ENCODE measurements around the gene CACNA1G. TPM values are rescaled to one million over a fixed set of nuclear protein-coding genes. Genes with fewer than 3 reads are reported as not detected.

CACNA1G gene
- total and polyA plus RNA-seq, 4 donors: under 0.01 to 0.14 (median 0.01) TPM; not detected in 1

DNA sequence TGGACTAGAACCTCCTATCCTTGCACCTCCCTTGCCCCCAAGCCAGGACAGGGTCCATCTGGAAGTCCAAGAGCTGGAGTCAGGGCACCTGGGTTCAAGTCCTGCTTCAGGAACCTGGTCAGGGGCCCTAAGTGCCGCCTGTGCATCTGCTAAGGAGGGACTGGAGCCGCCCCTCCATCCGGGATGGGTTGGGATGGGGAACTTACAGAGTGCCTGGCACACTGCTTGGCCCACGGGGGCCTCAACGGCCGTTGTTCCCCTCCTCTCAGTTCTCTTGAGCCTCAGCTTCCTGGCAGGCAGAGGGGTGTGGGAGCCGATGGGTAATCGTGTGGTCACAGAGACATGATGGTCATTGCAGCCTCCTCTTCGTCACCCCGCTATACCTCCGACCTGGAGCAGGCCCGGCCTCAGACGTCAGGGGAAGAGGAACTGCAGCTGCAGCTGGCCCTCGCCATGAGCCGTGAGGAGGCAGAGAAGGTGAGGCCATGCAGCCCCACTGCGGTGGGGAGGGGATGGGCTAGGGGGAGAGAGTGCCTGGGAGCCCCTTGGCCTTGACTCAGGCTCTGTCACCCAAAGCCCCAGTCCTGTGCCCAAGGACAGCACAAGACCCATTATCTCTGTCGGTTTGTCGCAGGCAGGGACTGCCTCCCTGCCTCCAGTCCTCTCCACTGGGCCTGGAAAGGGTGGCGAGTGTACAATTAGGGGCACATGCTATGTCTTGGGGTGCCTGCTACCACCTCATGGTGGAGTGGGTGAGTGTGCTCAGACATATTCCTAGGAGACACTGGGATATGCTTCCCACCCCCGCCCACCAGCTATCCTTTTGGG is 22.6 kb upstream of the CACNA1G start:
- WGBS: 92% methylated on average over 20 of the region's 20 CpGs
- Histone ChIP-seq H3K27ac (ENCODE audit: low read depth in 1 of 2, low read length in 2 of 2) (no peak overlapping the region), H3K4me1 (ENCODE audit: control insufficient read depth in 4 of 4, insufficient read depth in 4 of 4, low read length in 3 of 4) (peaks cover 4 to 25% (median 18%) of the 10 kb centered on the region in 4 donors)

DNA sequence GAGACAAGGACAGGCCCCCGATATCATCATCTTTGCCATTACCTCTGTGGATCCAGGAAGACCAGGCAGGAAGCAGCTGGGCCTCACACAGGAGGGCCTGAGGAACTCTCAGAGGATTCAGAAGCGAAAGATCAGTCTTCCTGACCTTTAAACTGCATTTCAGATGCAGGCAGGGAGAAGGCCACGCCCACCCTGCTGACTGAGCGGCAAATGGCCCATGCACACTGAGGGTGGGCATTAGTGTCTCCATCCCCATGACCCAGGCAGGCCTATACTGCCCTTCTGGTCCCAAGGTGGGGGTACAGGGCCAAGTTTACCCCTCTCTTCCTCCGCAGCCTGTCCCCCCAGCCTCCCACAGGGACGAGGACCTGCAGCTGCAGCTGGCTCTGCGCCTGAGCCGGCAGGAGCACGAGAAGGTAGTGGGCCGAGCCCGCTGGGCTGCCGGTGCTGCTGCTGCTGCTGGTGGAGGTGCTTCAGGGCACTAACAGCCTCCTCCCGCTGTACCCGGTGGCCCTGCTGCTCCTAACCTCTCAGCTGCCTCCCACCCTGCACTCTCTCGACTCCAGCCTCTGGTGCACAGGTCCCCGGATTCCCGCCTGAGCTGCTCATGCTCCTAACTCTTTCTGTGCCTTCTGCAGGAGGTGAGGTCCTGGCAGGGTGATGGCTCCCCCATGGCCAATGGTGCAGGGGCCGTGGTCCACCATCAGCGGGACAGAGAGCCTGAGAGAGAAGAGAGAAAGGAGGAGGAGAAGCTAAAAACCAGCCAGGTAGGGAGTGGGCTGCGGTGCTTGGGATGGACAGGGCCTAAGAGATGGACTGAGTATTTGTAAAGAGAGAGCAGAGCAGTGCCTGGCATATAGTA is 21.7 kb upstream of the CACNA1G start:
- 83% methylated on average over 20 of the region's 20 CpGs for WGBS
- no peak for TF ChIP-seq FOXA2 (IDR thresholded peaks at IDR 0.05)
- TF ChIP-seq, protein P1, sequence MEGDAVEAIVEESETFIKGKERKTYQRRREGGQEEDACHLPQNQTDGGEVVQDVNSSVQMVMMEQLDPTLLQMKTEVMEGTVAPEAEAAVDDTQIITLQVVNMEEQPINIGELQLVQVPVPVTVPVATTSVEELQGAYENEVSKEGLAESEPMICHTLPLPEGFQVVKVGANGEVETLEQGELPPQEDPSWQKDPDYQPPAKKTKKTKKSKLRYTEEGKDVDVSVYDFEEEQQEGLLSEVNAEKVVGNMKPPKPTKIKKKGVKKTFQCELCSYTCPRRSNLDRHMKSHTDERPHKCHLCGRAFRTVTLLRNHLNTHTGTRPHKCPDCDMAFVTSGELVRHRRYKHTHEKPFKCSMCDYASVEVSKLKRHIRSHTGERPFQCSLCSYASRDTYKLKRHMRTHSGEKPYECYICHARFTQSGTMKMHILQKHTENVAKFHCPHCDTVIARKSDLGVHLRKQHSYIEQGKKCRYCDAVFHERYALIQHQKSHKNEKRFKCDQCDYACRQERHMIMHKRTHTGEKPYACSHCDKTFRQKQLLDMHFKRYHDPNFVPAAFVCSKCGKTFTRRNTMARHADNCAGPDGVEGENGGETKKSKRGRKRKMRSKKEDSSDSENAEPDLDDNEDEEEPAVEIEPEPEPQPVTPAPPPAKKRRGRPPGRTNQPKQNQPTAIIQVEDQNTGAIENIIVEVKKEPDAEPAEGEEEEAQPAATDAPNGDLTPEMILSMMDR (IDR thresholded peaks at IDR 0.05; ENCODE audit: low read depth, low read length, missing input control): no peak
- no peak for TF ChIP-seq YY1 (IDR thresholded peaks at IDR 0.05)
- TF ChIP-seq GABPA (IDR thresholded peaks at IDR 0.05 in 1 of 2, conservative IDR thresholded peaks at IDR 0.05 in 1 of 2): no peak
- TF ChIP-seq EGR1 (IDR thresholded peaks at IDR 0.05; ENCODE audit: low read depth in 2 of 2): no peak
- no peak for TF ChIP-seq RAD21 (IDR thresholded peaks at IDR 0.05)
- no peak for TF ChIP-seq HNF4A (conservative IDR thresholded peaks at IDR 0.05)
- TF ChIP-seq FOXA1 (IDR thresholded peaks at IDR 0.05): no peak
- TF ChIP-seq, protein P2, sequence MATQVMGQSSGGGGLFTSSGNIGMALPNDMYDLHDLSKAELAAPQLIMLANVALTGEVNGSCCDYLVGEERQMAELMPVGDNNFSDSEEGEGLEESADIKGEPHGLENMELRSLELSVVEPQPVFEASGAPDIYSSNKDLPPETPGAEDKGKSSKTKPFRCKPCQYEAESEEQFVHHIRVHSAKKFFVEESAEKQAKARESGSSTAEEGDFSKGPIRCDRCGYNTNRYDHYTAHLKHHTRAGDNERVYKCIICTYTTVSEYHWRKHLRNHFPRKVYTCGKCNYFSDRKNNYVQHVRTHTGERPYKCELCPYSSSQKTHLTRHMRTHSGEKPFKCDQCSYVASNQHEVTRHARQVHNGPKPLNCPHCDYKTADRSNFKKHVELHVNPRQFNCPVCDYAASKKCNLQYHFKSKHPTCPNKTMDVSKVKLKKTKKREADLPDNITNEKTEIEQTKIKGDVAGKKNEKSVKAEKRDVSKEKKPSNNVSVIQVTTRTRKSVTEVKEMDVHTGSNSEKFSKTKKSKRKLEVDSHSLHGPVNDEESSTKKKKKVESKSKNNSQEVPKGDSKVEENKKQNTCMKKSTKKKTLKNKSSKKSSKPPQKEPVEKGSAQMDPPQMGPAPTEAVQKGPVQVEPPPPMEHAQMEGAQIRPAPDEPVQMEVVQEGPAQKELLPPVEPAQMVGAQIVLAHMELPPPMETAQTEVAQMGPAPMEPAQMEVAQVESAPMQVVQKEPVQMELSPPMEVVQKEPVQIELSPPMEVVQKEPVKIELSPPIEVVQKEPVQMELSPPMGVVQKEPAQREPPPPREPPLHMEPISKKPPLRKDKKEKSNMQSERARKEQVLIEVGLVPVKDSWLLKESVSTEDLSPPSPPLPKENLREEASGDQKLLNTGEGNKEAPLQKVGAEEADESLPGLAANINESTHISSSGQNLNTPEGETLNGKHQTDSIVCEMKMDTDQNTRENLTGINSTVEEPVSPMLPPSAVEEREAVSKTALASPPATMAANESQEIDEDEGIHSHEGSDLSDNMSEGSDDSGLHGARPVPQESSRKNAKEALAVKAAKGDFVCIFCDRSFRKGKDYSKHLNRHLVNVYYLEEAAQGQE (IDR thresholded peaks at IDR 0.05): no peak
- TF ChIP-seq NR2F2 (IDR thresholded peaks at IDR 0.05): no peak

More for the DNA sequence above, 22.6 kb upstream of the CACNA1G start:
- no peak overlapping the region for H3K9ac ChIP-seq (ENCODE audit: low read depth in 1 of 2, low read length in 2 of 2)
- no peak overlapping the region for H3K4me3 ChIP-seq (ENCODE audit: low read depth in 1 of 3, low read length in 3 of 3)
- DNase-seq (ENCODE audit: low spot score): no peak
- no peaks in the 10 kb centered on the region for H3K9me3 ChIP-seq (ENCODE audit: control insufficient read depth in 4 of 4, low read length in 3 of 4)
- H3K36me3 ChIP-seq (ENCODE audit: control insufficient read depth in 4 of 4, insufficient read depth in 3 of 4, low read depth in 1 of 4, low read length in 3 of 4): no peaks in the 10 kb centered on the region
- TF ChIP-seq JUND (IDR thresholded peaks at IDR 0.05) (no peak), EGR1 (IDR thresholded peaks at IDR 0.05; ENCODE audit: low read depth in 2 of 2) (no peak), RAD21 (IDR thresholded peaks at IDR 0.05) (no peak), SP1 (IDR thresholded peaks at IDR 0.05) (no peak), HNF4G (IDR thresholded peaks at IDR 0.05) (no peak), GABPA (IDR thresholded peaks at IDR 0.05 in 1 of 2, conservative IDR thresholded peaks at IDR 0.05 in 1 of 2) (no peak), YY1 (IDR thresholded peaks at IDR 0.05) (no peak), FOXA1 (IDR thresholded peaks at IDR 0.05) (no peak), FOXA2 (IDR thresholded peaks at IDR 0.05) (no peak), TAF1 (conservative IDR thresholded peaks at IDR 0.05) (no peak), RXRA (IDR thresholded peaks at IDR 0.05) (no peak)
- TF ChIP-seq, protein P3, sequence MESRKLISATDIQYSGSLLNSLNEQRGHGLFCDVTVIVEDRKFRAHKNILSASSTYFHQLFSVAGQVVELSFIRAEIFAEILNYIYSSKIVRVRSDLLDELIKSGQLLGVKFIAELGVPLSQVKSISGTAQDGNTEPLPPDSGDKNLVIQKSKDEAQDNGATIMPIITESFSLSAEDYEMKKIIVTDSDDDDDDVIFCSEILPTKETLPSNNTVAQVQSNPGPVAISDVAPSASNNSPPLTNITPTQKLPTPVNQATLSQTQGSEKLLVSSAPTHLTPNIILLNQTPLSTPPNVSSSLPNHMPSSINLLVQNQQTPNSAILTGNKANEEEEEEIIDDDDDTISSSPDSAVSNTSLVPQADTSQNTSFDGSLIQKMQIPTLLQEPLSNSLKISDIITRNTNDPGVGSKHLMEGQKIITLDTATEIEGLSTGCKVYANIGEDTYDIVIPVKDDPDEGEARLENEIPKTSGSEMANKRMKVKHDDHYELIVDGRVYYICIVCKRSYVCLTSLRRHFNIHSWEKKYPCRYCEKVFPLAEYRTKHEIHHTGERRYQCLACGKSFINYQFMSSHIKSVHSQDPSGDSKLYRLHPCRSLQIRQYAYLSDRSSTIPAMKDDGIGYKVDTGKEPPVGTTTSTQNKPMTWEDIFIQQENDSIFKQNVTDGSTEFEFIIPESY (IDR thresholded peaks at IDR 0.05): no peak
- TF ChIP-seq, protein P4, sequence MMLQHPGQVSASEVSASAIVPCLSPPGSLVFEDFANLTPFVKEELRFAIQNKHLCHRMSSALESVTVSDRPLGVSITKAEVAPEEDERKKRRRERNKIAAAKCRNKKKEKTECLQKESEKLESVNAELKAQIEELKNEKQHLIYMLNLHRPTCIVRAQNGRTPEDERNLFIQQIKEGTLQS (IDR thresholded peaks at IDR 0.05): no peak
- TF ChIP-seq, protein P1 (IDR thresholded peaks at IDR 0.05; ENCODE audit: low read depth, low read length, missing input control): no peak
- TF ChIP-seq, protein P5, sequence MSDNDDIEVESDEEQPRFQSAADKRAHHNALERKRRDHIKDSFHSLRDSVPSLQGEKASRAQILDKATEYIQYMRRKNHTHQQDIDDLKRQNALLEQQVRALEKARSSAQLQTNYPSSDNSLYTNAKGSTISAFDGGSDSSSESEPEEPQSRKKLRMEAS (IDR thresholded peaks at IDR 0.05): no peak
- H3K27me3 ChIP-seq (ENCODE audit: control insufficient read depth in 4 of 4, insufficient read depth in 4 of 4, low read length in 3 of 4): no peaks in the 10 kb centered on the region

More for the DNA sequence above, 21.7 kb upstream of the CACNA1G start:
- no peaks in the 10 kb centered on the region for H3K36me3 ChIP-seq (ENCODE audit: control insufficient read depth in 4 of 4, insufficient read depth in 3 of 4, low read depth in 1 of 4, low read length in 3 of 4)
- H3K4me3 ChIP-seq (ENCODE audit: low read depth in 1 of 3, low read length in 3 of 3): no peak overlapping the region
- no peak overlapping the region for H3K9ac ChIP-seq (ENCODE audit: low read depth in 1 of 2, low read length in 2 of 2)
- H3K9me3 ChIP-seq (ENCODE audit: control insufficient read depth in 4 of 4, low read length in 3 of 4): no peaks in the 10 kb centered on the region
- no peaks in the 10 kb centered on the region for H3K27me3 ChIP-seq (ENCODE audit: control insufficient read depth in 4 of 4, insufficient read depth in 4 of 4, low read length in 3 of 4)
- DNase-seq (ENCODE audit: low spot score): no peak
- peaks cover 4 to 17% (median 14%) of the 10 kb centered on the region in 4 donors for H3K4me1 ChIP-seq (ENCODE audit: control insufficient read depth in 4 of 4, insufficient read depth in 4 of 4, low read length in 3 of 4)
- no peak overlapping the region for H3K27ac ChIP-seq (ENCODE audit: low read depth in 1 of 2, low read length in 2 of 2)

Data from liver (tissue), 9 donors.